Activated naive CD4-positive, alpha-beta T cell treated with anti-CD3 and anti-CD28 coated beads for 36 hours (primary cell): ENCODE data around the gene CDH13. TPM values are rescaled to one million over a fixed set of nuclear protein-coding genes. Genes with fewer than 3 reads are reported as not detected.

Experiments
- CTCF ChIA-PET: fragments of 350-600 bp; sonication (Branson Sonifier 250); formaldehyde crosslinking; loops from one replicate; lab custom pipeline; 2021; ENCODE audit warnings: antibody characterized with exemption; lab: Charles Lee
- DNase-seq: peaks from one replicate; pipeline ENCODE4 v3.0.0-alpha.2; 2020
- H3K27ac Mint-ChIP-seq: one replicate; pipeline ENCODE4 v1.8.0; 2021; ENCODE audit warnings: mild to moderate bottlenecking, mixed read lengths
- H3K27me3 Mint-ChIP-seq: one replicate; pipeline ENCODE4 v1.8.0; 2021; ENCODE audit warnings: low read depth, mixed read lengths
- H3K36me3 Mint-ChIP-seq: one replicate; pipeline ENCODE4 v1.8.0; 2021; ENCODE audit warnings: low read depth, mixed read lengths
- H3K4me1 Mint-ChIP-seq: one replicate; pipeline ENCODE4 v1.8.0; 2021; ENCODE audit warnings: low read depth, mixed read lengths
- H3K4me3 Mint-ChIP-seq: one replicate; pipeline ENCODE4 v1.8.0; 2021; ENCODE audit warnings: mild to moderate bottlenecking, moderate library complexity, mixed read lengths
- H3K9me3 Mint-ChIP-seq: one replicate; pipeline ENCODE4 v1.8.0; 2021; ENCODE audit warnings: mixed read lengths
- intact Hi-C: fragments of 100-400 bp; cut with micrococcal nuclease; formaldehyde crosslinking; loops from one replicate; pipeline ENCODE4 v1.15.1; 2023
- total RNA-seq, 2 experiments: library from RNA; stranded (reverse); gene quantifications; one replicate each; pipeline ENCODE4 v1.2.3, GENCODE V29; 2021

The CDH13 gene
- total RNA-seq, 2 experiments from 2014 or later, result not detected

DNA sequence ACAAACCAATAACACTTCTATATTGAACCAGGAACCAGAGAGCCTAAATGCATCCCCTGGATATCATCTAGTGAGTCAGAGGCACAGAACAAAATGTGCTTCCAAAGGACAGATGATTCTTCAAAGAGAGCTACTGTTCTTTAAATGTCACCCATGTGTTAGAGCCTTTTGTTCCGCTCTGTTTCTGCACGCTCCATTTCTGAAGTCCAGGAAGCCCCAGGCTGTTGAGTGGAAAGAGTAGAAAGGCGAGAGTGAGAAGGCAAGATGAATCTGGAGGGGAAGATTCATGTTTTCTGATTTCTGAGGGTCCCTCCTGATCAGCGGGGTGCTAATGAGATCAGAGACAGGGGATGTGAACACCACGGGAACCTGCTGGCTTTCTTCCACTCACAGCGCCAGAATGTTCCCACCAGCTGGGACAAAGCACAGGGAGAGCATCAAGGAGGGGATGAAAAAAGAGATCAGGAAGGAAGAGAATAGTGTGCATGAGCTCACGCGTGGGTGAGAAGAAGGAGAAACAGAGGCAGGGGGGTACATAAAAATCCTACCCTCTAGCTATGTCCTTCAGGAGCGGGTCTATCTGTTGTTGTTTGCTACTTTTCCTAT is 621.1 kb downstream of the CDH13 start:
- CTCF ChIA-PET, result no interaction called here
- H3K9me3 Mint-ChIP-seq, result no peaks in the 10 kb centered on the region
- no peaks in the 10 kb centered on the region for H3K4me1 Mint-ChIP-seq
- no peak overlapping the region for H3K4me3 Mint-ChIP-seq
- intact Hi-C loops, result no loop called here
- DNase-seq, result no peak
- H3K27ac Mint-ChIP-seq, result no peak overlapping the region
- no peaks in the 10 kb centered on the region for H3K27me3 Mint-ChIP-seq
- H3K36me3 Mint-ChIP-seq, result no peaks in the 10 kb centered on the region

- no peaks in the 10 kb centered on the region for H3K4me1 Mint-ChIP-seq
- no peak overlapping the region for H3K4me3 Mint-ChIP-seq
- CTCF ChIA-PET, result no interaction called here
- H3K27ac Mint-ChIP-seq, result no peak overlapping the region
- no peak for DNase-seq
- intact Hi-C loops, result no loop called here
- peaks cover 3% of the 10 kb centered on the region for H3K27me3 Mint-ChIP-seq
- no peaks in the 10 kb centered on the region for H3K36me3 Mint-ChIP-seq
- H3K9me3 Mint-ChIP-seq, result no peaks in the 10 kb centered on the region
These were observed 622.1 kb downstream of the CDH13 start for GRCh38 chr16:83248735-83249463.

DNA sequence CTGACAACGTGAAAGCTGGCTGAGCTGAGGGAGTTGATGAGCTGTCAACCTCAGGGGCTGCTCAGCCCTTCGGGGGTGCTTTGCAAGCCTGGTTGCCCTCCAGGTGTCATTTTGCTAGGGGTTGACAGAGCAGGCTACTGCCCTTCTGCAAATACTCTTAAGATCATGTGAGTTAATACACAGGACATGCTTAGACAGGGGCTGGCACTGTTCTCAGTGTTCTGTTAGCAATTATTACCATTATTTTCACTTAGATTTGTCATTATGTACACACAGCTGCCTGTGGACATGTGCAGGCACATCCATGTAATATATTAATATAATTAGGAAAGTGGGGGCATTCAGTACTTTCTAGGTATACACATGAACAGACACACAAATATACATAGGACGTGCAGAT is 626.8 kb downstream of the CDH13 start:
- intact Hi-C loops, result no loop called here
- H3K4me3 Mint-ChIP-seq, result no peak overlapping the region
- no peak overlapping the region for H3K27ac Mint-ChIP-seq
- no peaks in the 10 kb centered on the region for H3K36me3 Mint-ChIP-seq
- no peaks in the 10 kb centered on the region for H3K9me3 Mint-ChIP-seq
- H3K4me1 Mint-ChIP-seq, result no peaks in the 10 kb centered on the region
- DNase-seq, result no peak
- CTCF ChIA-PET, result no interaction called here
- H3K27me3 Mint-ChIP-seq, result peaks cover 3% of the 10 kb centered on the region

- CTCF ChIA-PET, result interaction anchor here (0.6 kb wide), 1 partner anchor 188 kb away, joined by 3 read pairs; no protein-coding TSS in a partner anchor
- Mint-ChIP-seq H3K4me1 (no peaks in the 10 kb centered on the region), H3K9me3 (no peaks in the 10 kb centered on the region), H3K27me3 (no peaks in the 10 kb centered on the region), H3K4me3 (no peak overlapping the region), H3K27ac (no peak overlapping the region), H3K36me3 (no peaks in the 10 kb centered on the region)
- intact Hi-C loops, result no loop called here
- DNase-seq, result no peak
These were observed 631.7 kb downstream of the CDH13 start for GRCh38 chr16:83258366-83258928.

- intact Hi-C loops, result no loop called here
- no peaks in the 10 kb centered on the region for H3K27me3 Mint-ChIP-seq
- H3K4me1 Mint-ChIP-seq, result no peaks in the 10 kb centered on the region
- CTCF ChIA-PET, result no interaction called here
- no peaks in the 10 kb centered on the region for H3K36me3 Mint-ChIP-seq
- no peaks in the 10 kb centered on the region for H3K9me3 Mint-ChIP-seq
- H3K27ac Mint-ChIP-seq, result no peak overlapping the region
- no peak overlapping the region for H3K4me3 Mint-ChIP-seq
- DNase-seq, result no peak
These were observed 640.2 kb downstream of the CDH13 start for GRCh38 chr16:83266848-83267553.

DNA sequence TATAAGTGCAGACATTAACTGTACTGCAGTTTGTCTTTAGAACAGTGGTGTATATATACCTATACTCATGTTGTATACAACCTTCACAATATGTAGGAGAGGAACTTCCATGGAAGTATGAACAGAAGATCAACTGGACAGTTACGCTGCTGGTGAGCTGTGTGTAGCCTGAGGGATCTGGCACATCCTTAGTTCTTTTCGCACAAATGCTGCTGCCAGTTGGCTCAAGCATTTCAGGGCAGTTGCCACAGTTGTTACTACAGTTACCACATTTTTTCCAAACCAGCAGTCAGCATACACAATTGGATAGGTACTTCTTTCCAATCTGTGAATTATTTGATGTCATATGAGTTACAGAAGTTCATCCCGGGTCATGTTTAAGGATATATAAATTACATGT is 641.4 kb downstream of the CDH13 start:
- intact Hi-C loops, result no loop called here
- Mint-ChIP-seq H3K27ac (no peak overlapping the region), H3K27me3 (no peaks in the 10 kb centered on the region), H3K36me3 (no peaks in the 10 kb centered on the region), H3K4me3 (no peak overlapping the region), H3K4me1 (no peaks in the 10 kb centered on the region), H3K9me3 (no peaks in the 10 kb centered on the region)
- DNase-seq, result no peak
- CTCF ChIA-PET, result no interaction called here

GRCh38 chr16:83269048-83269447 is 642.3 kb downstream of the CDH13 start:
- Mint-ChIP-seq H3K4me1 (no peaks in the 10 kb centered on the region), H3K4me3 (no peak overlapping the region), H3K27me3 (no peaks in the 10 kb centered on the region), H3K9me3 (no peaks in the 10 kb centered on the region), H3K27ac (no peak overlapping the region), H3K36me3 (no peaks in the 10 kb centered on the region)
- intact Hi-C loops, result no loop called here
- DNase-seq, result no peak
- CTCF ChIA-PET, result no interaction called here

- Mint-ChIP-seq H3K27ac (no peak overlapping the region), H3K27me3 (no peaks in the 10 kb centered on the region), H3K36me3 (no peaks in the 10 kb centered on the region), H3K9me3 (no peaks in the 10 kb centered on the region), H3K4me1 (no peaks in the 10 kb centered on the region), H3K4me3 (no peak overlapping the region)
- intact Hi-C loops, result no loop called here
- CTCF ChIA-PET, result no interaction called here
- DNase-seq, result no peak
These were observed 642.8 kb downstream of the CDH13 start for GRCh38 chr16:83269541-83269940.

DNA sequence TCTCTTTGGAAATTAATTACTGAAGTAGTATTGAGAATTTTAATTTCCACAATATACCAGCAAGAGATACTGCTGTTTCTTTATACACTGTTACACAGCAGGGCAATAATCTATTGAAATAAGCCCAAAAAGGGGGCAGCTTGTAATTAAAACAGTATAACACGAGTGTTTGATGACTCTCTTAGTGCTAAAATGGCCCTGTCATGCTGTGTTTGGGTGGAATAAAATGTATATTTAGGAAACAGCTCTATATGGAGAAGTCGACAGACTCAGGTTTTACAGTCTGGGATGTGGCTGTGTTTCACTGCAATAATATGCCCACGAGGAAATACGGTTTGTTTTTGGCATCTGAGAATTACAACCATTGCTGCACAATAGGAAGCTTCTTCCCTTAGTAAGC is 643.3 kb downstream of the CDH13 start:
- H3K36me3 Mint-ChIP-seq, result no peaks in the 10 kb centered on the region
- H3K4me3 Mint-ChIP-seq, result no peak overlapping the region
- no peak overlapping the region for H3K27ac Mint-ChIP-seq
- CTCF ChIA-PET, result no interaction called here
- intact Hi-C loops, result no loop called here
- DNase-seq, result no peak
- H3K9me3 Mint-ChIP-seq, result no peaks in the 10 kb centered on the region
- H3K4me1 Mint-ChIP-seq, result no peaks in the 10 kb centered on the region
- no peaks in the 10 kb centered on the region for H3K27me3 Mint-ChIP-seq

DNA sequence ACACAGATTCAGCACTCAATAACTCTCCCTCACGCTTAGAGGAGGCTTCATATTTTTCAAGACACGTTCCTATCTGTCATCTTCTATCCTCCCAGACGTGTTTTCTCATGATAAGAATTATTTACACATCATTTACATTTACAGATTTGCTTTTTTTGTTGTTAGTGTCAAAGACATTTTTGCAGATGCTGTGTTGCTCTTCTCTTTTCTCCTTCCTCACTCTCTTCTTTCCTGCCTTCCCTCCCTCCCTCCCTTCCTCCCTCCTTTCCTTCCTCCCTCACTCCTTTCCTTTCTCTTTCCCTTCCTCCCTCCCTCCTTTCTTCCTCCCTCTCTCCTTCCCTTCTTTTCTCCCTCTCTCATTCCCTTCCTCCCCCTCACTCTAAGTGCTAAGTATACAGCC is 643.9 kb downstream of the CDH13 start:
- no peaks in the 10 kb centered on the region for H3K9me3 Mint-ChIP-seq
- H3K36me3 Mint-ChIP-seq, result no peaks in the 10 kb centered on the region
- DNase-seq, result no peak
- H3K27ac Mint-ChIP-seq, result no peak overlapping the region
- H3K27me3 Mint-ChIP-seq, result no peaks in the 10 kb centered on the region
- CTCF ChIA-PET, result no interaction called here
- no peaks in the 10 kb centered on the region for H3K4me1 Mint-ChIP-seq
- intact Hi-C loops, result no loop called here
- H3K4me3 Mint-ChIP-seq, result no peak overlapping the region

GRCh38 chr16:83271123-83271522 is 644.4 kb downstream of the CDH13 start:
- no peak for DNase-seq
- intact Hi-C loops, result no loop called here
- Mint-ChIP-seq H3K27me3 (no peaks in the 10 kb centered on the region), H3K36me3 (no peaks in the 10 kb centered on the region), H3K27ac (no peak overlapping the region), H3K4me3 (no peak overlapping the region), H3K4me1 (no peaks in the 10 kb centered on the region), H3K9me3 (no peaks in the 10 kb centered on the region)
- CTCF ChIA-PET, result no interaction called here

- no peak for DNase-seq
- Mint-ChIP-seq H3K4me1 (no peaks in the 10 kb centered on the region), H3K4me3 (no peak overlapping the region), H3K36me3 (no peaks in the 10 kb centered on the region), H3K27me3 (no peaks in the 10 kb centered on the region), H3K27ac (no peak overlapping the region), H3K9me3 (no peaks in the 10 kb centered on the region)
- intact Hi-C loops, result no loop called here
- CTCF ChIA-PET, result no interaction called here
These were observed 645.3 kb downstream of the CDH13 start for GRCh38 chr16:83271970-83272575.
